NCI-H748 (cell line): ENCODE results near the gene SOD1.
"Not testable (repeated sequence)": the region's sequence is repeated elsewhere in the genome, so short reads cannot be mapped to it uniquely, and the experiment has no call there.

Experiments
- DNase-seq: peaks from one replicate; lab custom pipeline; 2025; ENCODE audit not compliant: unreplicated experiment; lab: John Stamatoyannopoulos, UW

SOD1 gene

DNA sequence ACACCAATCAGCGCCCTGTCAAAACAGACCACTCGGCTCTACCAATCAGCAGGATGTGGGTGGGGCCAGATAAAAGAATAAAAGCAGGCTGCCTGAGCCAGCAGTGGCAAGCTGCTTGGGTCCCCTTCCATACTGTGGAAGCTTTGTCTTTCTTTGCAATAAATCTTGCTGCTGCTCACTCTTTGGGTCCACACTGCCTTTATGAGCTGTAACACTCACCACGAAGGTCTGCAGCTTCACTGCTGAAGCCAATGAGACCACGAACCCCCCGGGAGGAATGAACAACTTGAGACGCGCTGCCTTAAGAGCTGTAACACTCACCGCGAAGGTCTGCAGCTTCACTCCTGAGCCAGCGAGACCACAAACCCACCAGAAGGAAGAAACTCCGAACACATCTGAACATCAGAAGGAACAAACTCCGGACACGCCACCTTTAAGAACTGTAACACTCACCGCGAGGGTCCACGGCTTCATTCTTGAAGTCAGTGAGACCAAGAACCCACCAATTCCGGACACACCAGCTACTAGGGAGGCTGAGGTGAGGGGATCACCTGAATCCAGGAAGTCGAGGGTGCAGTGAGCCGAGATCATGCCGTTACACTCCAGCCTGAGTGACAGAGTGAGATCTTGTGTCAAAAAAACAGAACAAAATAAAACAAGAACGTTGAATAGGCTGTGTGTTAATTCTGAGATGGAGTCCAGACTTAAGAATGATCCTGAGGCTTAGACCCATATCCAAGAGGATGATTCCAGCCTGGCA lies 4.5 kb upstream of the SOD1 start:
- DNase-seq, result not testable (repeated sequence)

DNA sequence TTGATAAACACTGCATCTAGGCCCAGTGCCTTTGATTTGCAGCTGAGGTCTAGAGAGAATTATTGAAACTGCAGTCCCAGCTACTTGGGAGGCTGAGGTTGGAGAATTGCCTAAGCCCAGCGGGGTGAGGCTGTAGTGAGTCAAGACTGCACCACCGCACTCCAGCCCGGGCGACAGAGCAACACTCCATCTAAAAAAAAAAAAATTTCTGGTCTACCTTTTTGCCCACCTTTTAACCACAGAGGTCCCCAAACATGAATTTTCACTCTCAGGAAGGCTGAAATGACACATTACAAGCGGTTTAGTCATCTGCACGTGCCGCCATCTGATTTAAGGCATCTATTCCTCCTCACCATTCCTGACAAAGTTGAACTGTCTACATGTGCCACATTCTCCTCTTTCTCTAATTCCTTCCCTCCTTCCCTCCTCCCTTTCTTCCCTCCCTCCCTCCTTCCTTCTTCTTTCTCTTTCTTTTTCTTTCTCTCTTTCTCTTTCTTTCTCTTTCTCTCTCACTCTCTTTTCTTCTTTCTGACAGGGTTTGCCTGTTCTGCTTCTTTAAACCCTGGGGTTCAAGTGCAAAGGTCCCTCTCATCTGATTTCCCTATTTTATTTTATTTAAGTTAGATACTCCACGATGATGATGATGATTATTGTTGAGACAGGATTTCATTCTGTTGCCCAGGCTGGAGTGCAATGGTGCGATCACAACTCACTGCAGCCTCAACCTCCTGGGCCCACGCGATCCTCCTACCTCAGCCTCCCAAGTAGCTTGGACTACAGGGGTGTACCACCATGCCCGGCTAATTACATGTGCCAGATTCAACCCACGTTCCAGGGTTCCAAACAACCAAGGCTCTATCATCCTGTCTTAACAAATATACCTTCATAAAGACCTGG lies 3.0 kb upstream of the SOD1 start:
- no peak for DNase-seq

DNA sequence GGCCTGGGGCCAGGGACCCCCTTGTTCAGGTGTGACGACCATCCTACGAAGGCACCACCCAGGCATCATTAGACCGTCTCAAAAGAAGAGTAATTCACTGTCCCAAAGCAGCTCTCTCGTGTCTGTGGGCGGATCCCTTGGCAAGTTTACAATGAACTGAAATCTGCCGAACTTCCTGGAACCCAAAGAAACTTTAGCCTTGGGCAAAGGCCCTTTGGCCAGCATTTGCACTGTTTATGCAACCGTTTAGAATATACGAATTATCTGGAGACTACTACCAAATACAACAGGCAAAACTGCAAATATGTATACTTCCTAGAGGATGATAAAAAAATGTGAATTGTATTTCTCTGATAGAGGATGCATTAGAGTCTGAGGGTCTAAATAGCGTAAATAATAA lies 1.4 kb upstream of the SOD1 start:
- DNase-seq, result no peak

DNA sequence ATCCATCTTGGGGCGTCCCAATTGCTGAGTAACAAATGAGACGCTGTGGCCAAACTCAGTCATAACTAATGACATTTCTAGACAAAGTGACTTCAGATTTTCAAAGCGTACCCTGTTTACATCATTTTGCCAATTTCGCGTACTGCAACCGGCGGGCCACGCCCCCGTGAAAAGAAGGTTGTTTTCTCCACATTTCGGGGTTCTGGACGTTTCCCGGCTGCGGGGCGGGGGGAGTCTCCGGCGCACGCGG lies 282 bp upstream of the SOD1 start:
- no peak for DNase-seq

DNA sequence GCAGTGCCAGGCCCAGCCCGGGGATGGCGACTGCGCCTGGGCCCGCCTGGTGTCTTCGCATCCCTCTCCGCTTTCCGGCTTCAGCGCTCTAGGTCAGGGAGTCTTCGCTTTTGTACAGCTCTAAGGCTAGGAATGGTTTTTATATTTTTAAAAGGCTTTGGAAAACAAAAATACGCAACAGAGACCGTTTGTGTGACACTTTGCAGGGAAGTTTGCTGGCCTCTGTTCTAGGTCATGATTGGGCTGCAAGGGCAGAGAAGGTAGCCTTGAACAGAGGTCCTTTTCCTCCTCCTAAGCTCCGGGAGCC lies 719 bp downstream of the SOD1 start:
- no peak for DNase-seq

- no peak for DNase-seq
Observed at GRCh38 chr21:31660591-31660990, 1.1 kb downstream of the SOD1 start.

GRCh38 chr21:31663584-31664249 lies 4.2 kb downstream of the SOD1 start:
- no peak for DNase-seq

- DNase-seq, result no peak
Observed at GRCh38 chr21:31665397-31665796, 5.9 kb downstream of the SOD1 start.

DNA sequence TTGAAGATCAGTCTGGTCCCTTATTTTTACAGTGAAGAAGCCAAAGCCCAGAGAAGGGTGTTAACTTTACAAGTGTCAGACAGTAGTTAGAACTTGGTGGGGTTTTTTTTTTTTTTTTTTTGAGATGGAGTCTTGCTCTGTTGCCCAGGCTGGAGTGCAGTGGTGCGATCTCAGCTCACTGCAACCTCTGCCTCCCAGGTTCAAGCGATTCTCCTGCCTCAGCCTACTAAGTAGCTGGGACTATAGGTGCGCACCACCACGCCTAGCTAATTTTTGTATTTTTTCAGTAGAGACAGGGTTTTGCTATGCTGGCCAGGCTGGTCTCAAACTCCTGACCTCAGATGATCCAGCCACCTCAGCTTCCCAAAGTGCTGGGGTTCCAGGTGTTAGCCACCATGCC lies 6.4 kb downstream of the SOD1 start:
- DNase-seq, result not testable (repeated sequence)

- no peak for DNase-seq
Observed at GRCh38 chr21:31666445-31667010, 7.0 kb downstream of the SOD1 start.

- DNase-seq, result no peak
Observed at GRCh38 chr21:31667132-31667531, 7.6 kb downstream of the SOD1 start.

- DNase-seq, result no peak
Observed at GRCh38 chr21:31667639-31668038, 8.1 kb downstream of the SOD1 start.

- no peak for DNase-seq
Observed at GRCh38 chr21:31668651-31669491, 9.4 kb downstream of the SOD1 start.

DNA sequence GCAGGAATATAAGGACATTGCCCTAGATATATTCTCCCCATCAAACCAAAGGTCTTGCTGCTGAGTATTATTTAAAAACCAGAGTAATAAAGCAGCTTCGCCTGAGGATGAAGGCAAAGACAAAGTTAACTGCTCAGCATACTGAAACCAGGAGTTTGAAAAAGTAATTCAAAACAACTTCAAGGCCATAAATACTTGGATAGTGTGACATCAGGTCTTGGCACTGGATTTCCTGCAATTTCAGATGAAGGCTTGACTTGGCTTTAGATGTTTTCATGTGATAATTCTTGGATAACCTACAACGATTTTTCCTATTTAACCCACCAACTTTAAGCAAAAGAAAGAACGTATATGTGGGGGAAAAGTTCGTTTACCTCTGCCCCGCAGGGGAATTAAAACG lies 10.6 kb downstream of the SOD1 start:
- no peak for DNase-seq

GRCh38 chr21:31671146-31671716 lies 11.7 kb downstream of the SOD1 start:
- no peak for DNase-seq

DNA sequence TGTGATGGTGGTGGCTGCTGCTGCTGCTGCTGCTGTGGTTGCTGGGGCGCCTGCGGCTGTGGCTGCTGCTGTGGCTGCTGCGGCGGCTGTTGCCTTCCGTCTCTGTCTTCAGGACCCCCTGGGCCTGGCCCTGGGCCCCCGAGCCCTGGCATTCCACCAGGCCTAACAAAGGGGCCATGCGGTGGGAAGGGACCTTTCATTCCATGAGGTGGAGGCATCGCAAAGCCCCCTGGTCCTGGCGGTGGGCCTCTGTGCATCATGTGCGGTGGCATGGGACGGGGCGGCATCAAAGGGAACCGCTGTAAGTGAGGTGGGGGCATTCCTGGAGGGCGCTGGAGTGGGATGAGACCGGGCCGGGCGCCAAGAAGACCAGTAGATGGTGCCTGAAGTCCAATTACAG lies 12.4 kb downstream of the SOD1 start:
- DNase-seq, result no peak

- DNase-seq, result no peak
Observed at GRCh38 chr21:31673321-31673912, 13.9 kb downstream of the SOD1 start.

DNA sequence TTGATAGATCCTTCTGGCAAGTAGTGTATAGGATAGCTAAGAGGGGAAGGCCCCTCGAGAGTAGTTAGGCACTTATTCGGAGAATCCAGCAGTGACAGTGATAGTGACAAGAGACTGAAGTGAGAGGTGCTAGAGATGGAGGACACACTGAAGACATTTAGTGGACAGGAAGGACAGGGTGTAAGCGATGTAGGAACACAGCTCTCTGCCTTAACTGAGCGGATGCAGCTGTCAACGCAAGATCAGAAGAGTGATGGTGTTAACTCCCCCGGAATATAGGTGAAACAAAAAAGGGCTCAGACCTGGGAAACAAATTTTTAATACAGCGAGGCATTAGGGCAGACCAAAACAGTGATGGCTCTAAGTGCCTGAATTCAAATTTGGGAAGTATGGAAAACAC lies 15.8 kb downstream of the SOD1 start:
- no peak for DNase-seq

DNA sequence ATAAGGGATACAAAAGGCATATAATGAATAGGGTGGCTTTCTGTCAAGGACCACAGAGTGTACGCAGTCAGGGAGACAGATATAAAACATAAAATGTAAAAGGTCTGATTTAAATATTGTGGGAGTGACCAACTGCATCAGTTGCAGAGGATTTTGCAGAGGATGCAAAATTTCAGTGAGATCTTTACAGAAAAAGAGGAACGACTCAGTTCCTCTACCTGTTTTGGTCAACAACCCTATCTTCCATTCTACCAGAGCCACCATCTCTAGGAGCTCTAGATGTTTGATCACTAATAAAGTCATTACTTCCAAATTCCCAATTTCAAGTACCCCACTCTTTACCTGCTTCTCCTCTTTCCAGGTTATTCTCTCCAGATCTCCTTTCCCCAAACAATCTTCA lies 16.5 kb downstream of the SOD1 start:
- no peak for DNase-seq

DNA sequence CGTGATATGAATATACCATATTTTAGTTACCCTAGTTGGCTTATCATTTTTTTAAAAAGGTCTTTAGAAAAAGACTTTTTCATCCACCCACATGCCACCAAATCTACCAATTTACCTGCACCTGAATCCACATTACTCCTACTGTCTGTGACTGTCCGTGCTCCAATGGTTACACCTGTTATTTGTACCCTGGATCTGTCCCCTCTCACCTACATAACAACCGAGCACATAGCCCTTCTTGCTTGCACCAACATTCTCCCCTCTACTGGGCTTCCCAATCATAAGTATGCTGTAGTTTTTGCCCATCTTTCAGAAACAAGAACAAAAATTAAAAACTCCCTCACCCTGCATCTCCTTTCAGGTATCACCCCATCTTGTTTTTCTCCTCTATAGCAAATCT lies 17.6 kb downstream of the SOD1 start:
- no peak for DNase-seq
